A204.1 (cell line): Measurements from ENCODE around the gene RSRC2.
A peak's percentile ranks its signal among the peaks of the same experiment; 100 is the strongest.
"Not testable (repeated sequence)": the region's sequence is repeated elsewhere in the genome, so short reads cannot be mapped to it uniquely, and the experiment has no call there.

Source experiments
- FAIRE-seq: peaks from 2 replicates; lab custom pipeline; 2012; peaks lifted over from hg19 to GRCh38; lab: Jason Lieb, UNC

The RSRC2 gene, protein sequence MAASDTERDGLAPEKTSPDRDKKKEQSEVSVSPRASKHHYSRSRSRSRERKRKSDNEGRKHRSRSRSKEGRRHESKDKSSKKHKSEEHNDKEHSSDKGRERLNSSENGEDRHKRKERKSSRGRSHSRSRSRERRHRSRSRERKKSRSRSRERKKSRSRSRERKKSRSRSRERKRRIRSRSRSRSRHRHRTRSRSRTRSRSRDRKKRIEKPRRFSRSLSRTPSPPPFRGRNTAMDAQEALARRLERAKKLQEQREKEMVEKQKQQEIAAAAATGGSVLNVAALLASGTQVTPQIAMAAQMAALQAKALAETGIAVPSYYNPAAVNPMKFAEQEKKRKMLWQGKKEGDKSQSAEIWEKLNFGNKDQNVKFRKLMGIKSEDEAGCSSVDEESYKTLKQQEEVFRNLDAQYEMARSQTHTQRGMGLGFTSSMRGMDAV

DNA sequence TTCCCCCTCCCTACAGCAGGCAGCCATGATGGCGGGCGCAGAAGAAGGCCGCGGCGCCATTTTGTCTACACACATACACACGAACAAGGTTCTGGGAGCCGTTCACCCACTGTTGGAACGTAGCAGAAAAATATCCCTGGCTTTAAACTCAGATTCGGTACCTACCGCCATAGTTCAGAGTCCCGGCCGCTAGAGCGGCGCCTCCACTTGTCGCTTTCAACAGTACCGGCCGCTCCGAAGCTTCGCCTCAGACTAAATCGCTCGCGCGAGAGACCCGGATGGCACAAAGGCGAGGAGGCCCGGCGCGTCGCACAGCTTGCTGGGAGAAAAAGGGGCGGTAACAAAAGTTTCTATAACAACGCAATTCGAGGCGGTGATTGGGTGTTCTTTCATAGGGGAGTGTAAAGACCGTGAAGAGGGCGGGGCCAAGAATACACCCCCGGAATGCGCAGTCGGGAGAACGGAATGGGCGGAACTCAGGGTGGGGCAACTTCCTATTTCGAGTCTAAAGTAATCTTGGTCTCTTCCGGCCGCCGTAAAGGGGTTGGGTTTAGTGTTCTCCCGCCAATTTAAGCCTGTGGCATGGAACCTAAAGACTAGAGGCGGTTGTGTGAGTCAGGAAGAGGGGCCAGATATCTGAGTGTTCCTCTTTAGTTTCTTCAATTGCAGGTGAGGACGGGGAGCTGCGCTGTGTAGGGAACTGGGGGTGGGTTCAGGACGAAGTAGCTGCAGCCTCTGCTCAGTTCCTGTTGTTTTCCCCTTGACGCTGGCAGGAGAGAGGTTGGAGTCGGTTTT, at the start of gene RSRC2, which contains the start of gene KNTC1:
TSS of gene RSRC2 (minus strand) at position 254 of the 795 bp plus-strand sequence. CDS start at position 171, 83 bp downstream.
TSS of gene KNTC1 (plus strand) at position 567 of the 795 bp plus-strand sequence. CDS start 2,815 bp downstream, outside the sequence.
- FAIRE-seq, result peak; percentile 99

- FAIRE-seq, result no peak
These were observed 45.1 kb upstream of the RSRC2 start for GRCh38 chr12:122571821-122572220.

DNA sequence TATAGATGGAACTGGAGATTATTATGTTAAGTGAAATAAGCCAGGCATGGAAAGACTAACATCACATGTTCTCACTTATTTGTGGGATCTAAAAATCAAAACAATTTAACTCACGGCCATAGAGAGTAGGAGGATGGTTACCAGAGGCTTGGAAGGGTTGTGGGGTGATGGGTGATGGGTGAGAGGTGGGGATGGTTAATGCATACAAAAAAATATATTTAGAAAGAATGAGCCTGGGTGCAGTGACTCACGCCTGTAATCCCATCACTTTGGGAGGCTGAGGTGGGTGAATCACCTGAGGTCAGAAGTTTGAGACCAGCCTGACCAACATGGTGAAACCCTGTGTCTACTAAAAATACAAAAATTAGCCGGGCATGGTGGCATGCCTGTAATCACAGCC, 43.3 kb upstream of the RSRC2 start:
- FAIRE-seq, result not testable (repeated sequence)

GRCh38 chr12:122569288-122569687, 42.6 kb upstream of the RSRC2 start:
- no peak for FAIRE-seq

GRCh38 chr12:122566816-122567215, 40.1 kb upstream of the RSRC2 start:
- not testable (repeated sequence) for FAIRE-seq

DNA sequence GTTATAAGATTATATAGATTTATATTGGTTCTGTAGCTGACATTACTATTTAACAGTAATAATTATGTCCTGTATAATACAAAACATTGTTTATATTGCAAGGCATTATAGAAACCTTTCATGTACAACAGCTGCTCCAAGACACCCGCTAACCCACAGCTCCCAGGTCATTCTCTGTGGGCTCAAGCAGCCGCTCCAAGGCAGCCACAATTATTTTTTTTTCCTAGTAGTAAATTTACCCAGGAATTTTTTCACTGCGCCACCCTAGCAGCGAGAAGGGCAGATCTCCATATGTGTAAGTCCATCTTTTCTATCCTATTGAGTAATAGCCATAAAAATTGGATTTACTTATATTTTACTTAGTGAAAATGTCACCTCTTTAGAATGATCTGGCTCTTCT, 36.6 kb upstream of the RSRC2 start:
- no peak for FAIRE-seq

- FAIRE-seq, result no peak
These were observed 33.4 kb upstream of the RSRC2 start for GRCh38 chr12:122560138-122560537.

DNA sequence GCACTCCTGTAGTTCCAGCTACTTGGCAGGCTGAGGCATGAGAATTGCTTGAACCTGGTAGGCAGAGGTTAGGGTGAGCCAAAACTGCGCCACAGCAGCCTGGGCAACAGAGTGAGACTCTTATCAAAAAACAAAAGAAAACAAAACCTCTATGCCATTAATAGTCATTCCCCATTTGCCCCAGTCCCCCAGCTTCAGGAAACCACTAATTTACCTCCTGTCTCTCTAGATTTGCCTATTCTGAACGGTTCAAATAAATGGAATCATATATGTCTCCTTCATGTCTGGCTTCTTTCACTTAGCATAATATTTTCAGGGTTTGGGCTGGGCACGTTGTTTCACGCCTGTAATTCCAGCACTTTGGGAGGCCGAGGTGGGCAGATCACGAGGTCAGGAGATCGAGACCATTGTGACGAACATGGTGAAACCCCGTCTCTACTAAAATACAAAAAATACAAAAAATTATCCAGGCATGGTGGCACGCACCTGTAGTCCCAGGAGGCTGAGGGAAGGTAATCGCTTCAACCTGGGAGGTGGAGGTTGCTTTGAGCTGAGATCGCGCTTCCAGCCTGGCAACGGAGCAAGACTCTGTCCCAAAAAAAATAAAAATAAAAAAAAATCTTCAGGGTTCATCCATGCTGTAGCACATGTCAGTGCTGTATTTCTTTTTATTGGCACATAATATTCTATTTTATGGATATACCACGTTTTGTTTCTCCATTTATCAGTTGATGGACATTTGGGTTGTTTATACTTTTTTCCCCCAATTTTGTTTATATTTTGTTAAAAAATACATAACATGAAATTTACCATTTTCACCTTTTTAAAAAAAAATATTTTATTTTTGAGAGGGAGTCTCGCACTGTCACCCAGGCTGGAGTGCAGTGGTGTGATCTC, 32.3 kb upstream of the RSRC2 start:
- FAIRE-seq, result no peak

GRCh38 chr12:122547330-122547729, 20.6 kb upstream of the RSRC2 start:
- FAIRE-seq, result no peak

- FAIRE-seq, result no peak
These were observed 19.1 kb upstream of the RSRC2 start for GRCh38 chr12:122545855-122546254.

GRCh38 chr12:122544537-122544936, 17.8 kb upstream of the RSRC2 start:
- FAIRE-seq, result no peak

GRCh38 chr12:122538496-122538895, 11.8 kb upstream of the RSRC2 start:
- no peak for FAIRE-seq

GRCh38 chr12:122537021-122537420, 10.3 kb upstream of the RSRC2 start:
- FAIRE-seq, result no peak

- no peak for FAIRE-seq
These were observed 7.1 kb upstream of the RSRC2 start for GRCh38 chr12:122533856-122534255.

GRCh38 chr12:122528992-122529391, 2.3 kb upstream of the RSRC2 start:
- FAIRE-seq, result no peak

DNA sequence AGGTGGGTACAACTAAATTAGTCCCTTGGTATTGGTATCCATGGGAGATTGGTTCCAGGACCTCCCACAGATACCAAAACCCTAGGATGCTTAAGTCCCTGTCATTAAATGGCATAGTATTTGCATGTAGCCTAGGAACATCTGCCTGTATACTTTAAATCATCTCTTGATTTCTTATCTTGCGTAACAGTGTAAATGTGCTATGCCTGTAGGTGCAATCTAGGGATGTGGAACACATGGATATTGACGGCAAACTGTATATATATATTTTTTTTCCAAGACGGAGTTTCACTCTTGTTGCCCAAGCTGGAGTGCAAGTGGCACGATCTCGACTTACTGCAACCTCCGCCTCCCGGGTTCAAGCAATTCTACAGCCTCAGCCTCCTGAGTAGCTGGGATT, 1.8 kb upstream of the RSRC2 start:
- FAIRE-seq, result no peak

DNA sequence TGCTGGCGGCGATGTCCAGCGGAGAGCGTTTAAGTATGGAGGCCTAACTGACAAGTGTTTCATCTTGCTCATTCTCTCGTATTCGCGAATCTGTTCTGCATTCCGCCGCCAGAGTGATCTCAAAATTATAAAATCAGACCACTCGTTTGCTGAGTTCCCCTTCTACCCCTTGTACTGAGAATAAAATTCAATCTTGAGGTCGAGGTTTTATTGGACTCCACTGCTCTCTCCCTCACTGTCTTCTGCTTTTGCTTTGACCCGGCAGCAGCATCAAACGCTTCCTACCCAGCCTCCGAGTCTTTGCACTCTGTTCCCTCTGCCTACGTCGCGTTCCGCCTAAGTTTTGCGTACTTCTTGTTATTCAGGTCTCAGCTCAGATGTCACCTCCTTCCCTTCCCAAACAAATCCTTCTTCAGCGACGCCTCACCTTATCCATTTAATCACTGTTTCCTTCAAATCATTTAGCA, 775 bp upstream of the RSRC2 start:
- no peak for FAIRE-seq

- no peak for FAIRE-seq
These were observed 2.7 kb downstream of the RSRC2 start for GRCh38 chr12:122523846-122524718.

DNA sequence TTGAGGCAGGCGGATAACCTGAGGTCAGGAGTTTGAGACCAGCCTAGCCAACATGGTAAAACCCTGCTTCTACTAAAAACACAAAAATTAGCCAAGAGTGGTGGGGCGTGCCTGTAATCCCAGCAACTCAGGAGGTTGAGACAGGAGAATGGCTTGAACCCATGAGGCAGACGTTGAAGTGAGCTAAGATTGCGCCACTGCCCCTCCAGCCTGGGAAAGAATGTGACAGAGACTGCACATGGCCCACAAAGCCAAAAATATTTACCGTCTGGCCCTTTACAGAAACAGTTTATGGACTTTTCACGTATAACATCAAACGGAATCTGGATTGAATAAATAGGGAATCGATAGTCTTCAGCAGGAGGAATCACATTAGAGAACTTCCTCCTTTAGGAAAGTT, 3.5 kb downstream of the RSRC2 start:
- no peak for FAIRE-seq

GRCh38 chr12:122520676-122521075, 6.1 kb downstream of the RSRC2 start:
- no peak for FAIRE-seq

- FAIRE-seq, result no peak
These were observed 7.3 kb downstream of the RSRC2 start for GRCh38 chr12:122519418-122519817.
